HepG2 (cell line): ENCODE data around the gene EIF4H. TPM values are rescaled to one million over a fixed set of nuclear protein-coding genes. Genes with fewer than 3 reads are reported as not detected.

Experiments
- CEBPG ChIP-seq: IDR thresholded peaks from 2 replicates; pipeline ENCODE4 v1.6.1; 2016
- DPF2 ChIP-seq: sonication (generic); formaldehyde crosslinking; IDR thresholded peaks from 2 replicates; pipeline ENCODE4 v1.4.0; 2020; ENCODE audit warnings: mild to moderate bottlenecking, low read depth, missing genetic modification reagents, borderline replicate concordance
- HDAC1 ChIP-seq: sonication (generic); formaldehyde crosslinking; IDR thresholded peaks from 2 replicates; pipeline ENCODE4 v1.5.1; 2020; ENCODE audit warnings: mild to moderate bottlenecking, missing genetic modification reagents
- HOXA5 ChIP-seq: sonication (generic); formaldehyde crosslinking; IDR thresholded peaks from 2 replicates; pipeline ENCODE4 v1.4.0; 2020; ENCODE audit warnings: missing genetic modification reagents
- MAF1 ChIP-seq: sonication (generic); formaldehyde crosslinking; IDR thresholded peaks from 2 replicates; pipeline ENCODE4 v1.5.0; 2020; ENCODE audit warnings: missing genetic modification reagents, borderline replicate concordance
- PHF20 ChIP-seq: sonication (generic); formaldehyde crosslinking; IDR thresholded peaks from 2 replicates; pipeline ENCODE4 v1.5.0; 2020; ENCODE audit warnings: mild to moderate bottlenecking, missing genetic modification reagents
- ZMYM2 ChIP-seq: sonication (generic); formaldehyde crosslinking; IDR thresholded peaks from 2 replicates; pipeline ENCODE4 v1.8.0; 2022; ENCODE audit warnings: mild to moderate bottlenecking, missing genetic modification reagents
- ZNF780A ChIP-seq: sonication (generic); formaldehyde crosslinking; IDR thresholded peaks from 2 replicates; pipeline ENCODE4 v1.8.0; 2022; ENCODE audit warnings: mild to moderate bottlenecking, missing genetic modification reagents, moderate library complexity
- polyA plus RNA-seq, 8 experiments: library from polyadenylated mRNA; depleted of rRNA in 3 of 8; stranded (reverse) in 7 of 8; unstranded in 1 of 8; fragments of >200 nt; fragmentation: Illumina TruSeq in 4 of 8; extraction: Trizol in 4 of 8; gene quantifications; 2 replicates each; pipeline versions ENCODE4 v1.2.1 to v1.2.3, GENCODE V29; 2011 to 2016; ENCODE audit warnings: low read depth in 4 of 8, missing spikeins in 1 of 8, mixed read lengths in 1 of 8; ENCODE audit not compliant: insufficient read depth in 1 of 8
- total RNA-seq, 5 experiments: library from RNA; depleted of rRNA; stranded (reverse); fragments of >200 nt; fragmentation: Illumina TruSeq; extraction: Trizol; gene quantifications; 2 replicates each; pipeline ENCODE4 v1.2.3, GENCODE V29; 2016; ENCODE audit warnings: low read depth in 1 of 5
- TF ChIP-seq, protein P1 (sequence below): sonication (generic); formaldehyde crosslinking; IDR thresholded peaks from 2 replicates; pipeline ENCODE4 v1.5.0; 2020; ENCODE audit warnings: missing genetic modification reagents
- TF ChIP-seq, protein P2 (sequence below): IDR thresholded peaks from 2 replicates; pipeline ENCODE4 v1.4.0; 2020; ENCODE audit warnings: mild to moderate bottlenecking, missing genetic modification reagents
- TF ChIP-seq, protein P3 (sequence below): sonication (generic); formaldehyde crosslinking; IDR thresholded peaks from 2 replicates; pipeline ENCODE4 v1.5.0; 2020; ENCODE audit warnings: mild to moderate bottlenecking, missing genetic modification reagents, borderline replicate concordance
- TF ChIP-seq, protein P4 (sequence below): sonication (generic); formaldehyde crosslinking; IDR thresholded peaks from 2 replicates; pipeline ENCODE4 v1.4.0; 2020; ENCODE audit warnings: mild to moderate bottlenecking, missing genetic modification reagents
- TF ChIP-seq, protein P5 (sequence below): sonication (generic); formaldehyde crosslinking; IDR thresholded peaks from 2 replicates; pipeline ENCODE4 v1.8.0; 2022; ENCODE audit warnings: mild to moderate bottlenecking, missing genetic modification reagents; ENCODE audit not compliant: insufficient replicate concordance

Gene EIF4H
- total and polyA plus RNA-seq, 2 of the 13 experiments (the other 11 are each of a cell fraction or from before 2014, with no cell fraction given) = 232 to 321 TPM

DNA sequence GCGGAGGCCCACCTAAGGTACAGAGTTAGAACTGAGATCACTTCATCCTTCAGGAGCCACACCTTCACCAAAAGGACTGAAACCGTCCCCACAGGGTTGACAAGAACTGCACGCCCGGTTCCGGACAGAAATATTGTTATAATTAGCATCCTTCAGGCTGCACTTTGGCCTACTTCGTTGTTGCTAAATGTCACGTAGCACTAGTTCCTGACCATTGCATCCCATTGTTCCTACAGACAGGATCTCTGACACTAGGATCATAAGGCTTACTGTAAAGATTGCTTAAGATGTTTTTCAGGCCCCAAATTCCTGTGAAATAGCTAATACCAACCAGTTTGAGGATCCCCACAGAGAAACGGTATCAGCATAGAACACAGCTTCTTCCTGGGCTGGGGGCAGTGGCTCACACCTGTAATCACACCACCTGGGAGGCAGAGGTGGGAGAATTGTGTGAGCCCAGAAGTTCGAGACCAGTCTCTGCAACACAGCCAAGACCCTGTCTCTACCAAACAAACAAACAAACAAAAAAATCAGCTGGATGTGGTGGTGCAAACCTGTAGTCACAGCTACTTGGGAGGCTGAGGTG, 18.3 kb upstream of the EIF4H start (continued):
- TF ChIP-seq ZMYM2 = no peak
- no peak for TF ChIP-seq ZNF780A (CRISPR knock-in tag)
- TF ChIP-seq, protein P1, sequence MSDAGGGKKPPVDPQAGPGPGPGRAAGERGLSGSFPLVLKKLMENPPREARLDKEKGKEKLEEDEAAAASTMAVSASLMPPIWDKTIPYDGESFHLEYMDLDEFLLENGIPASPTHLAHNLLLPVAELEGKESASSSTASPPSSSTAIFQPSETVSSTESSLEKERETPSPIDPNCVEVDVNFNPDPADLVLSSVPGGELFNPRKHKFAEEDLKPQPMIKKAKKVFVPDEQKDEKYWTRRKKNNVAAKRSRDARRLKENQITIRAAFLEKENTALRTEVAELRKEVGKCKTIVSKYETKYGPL = no peak
- TF ChIP-seq, protein P2, sequence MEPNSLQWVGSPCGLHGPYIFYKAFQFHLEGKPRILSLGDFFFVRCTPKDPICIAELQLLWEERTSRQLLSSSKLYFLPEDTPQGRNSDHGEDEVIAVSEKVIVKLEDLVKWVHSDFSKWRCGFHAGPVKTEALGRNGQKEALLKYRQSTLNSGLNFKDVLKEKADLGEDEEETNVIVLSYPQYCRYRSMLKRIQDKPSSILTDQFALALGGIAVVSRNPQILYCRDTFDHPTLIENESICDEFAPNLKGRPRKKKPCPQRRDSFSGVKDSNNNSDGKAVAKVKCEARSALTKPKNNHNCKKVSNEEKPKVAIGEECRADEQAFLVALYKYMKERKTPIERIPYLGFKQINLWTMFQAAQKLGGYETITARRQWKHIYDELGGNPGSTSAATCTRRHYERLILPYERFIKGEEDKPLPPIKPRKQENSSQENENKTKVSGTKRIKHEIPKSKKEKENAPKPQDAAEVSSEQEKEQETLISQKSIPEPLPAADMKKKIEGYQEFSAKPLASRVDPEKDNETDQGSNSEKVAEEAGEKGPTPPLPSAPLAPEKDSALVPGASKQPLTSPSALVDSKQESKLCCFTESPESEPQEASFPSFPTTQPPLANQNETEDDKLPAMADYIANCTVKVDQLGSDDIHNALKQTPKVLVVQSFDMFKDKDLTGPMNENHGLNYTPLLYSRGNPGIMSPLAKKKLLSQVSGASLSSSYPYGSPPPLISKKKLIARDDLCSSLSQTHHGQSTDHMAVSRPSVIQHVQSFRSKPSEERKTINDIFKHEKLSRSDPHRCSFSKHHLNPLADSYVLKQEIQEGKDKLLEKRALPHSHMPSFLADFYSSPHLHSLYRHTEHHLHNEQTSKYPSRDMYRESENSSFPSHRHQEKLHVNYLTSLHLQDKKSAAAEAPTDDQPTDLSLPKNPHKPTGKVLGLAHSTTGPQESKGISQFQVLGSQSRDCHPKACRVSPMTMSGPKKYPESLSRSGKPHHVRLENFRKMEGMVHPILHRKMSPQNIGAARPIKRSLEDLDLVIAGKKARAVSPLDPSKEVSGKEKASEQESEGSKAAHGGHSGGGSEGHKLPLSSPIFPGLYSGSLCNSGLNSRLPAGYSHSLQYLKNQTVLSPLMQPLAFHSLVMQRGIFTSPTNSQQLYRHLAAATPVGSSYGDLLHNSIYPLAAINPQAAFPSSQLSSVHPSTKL (CRISPR knock-in tag) = peak; percentile 33; the same call in 1 of the 2 replicates
- TF ChIP-seq HDAC1 (CRISPR knock-in tag) = no peak
- no peak for TF ChIP-seq DPF2 (CRISPR knock-in tag)
- peak; percentile 56 for TF ChIP-seq CEBPG (CRISPR knock-in tag)
- TF ChIP-seq MAF1 = no peak
- TF ChIP-seq, protein P3, sequence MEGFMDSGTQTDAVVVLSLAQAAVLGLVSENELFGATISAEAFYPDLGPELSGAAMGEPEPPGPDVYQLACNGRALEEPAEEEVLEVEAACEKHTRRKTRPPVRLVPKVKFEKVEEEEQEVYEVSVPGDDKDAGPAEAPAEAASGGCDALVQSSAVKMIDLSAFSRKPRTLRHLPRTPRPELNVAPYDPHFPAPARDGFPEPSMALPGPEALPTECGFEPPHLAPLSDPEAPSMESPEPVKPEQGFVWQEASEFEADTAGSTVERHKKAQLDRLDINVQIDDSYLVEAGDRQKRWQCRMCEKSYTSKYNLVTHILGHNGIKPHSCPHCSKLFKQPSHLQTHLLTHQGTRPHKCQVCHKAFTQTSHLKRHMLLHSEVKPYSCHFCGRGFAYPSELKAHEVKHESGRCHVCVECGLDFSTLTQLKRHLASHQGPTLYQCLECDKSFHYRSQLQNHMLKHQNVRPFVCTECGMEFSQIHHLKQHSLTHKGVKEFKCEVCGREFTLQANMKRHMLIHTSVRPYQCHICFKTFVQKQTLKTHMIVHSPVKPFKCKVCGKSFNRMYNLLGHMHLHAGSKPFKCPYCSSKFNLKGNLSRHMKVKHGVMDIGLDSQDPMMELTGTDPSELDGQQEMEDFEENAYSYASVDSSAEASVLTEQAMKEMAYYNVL (CRISPR knock-in tag) = no peak
- TF ChIP-seq PHF20 (CRISPR knock-in tag) = no peak
- TF ChIP-seq, protein P4, sequence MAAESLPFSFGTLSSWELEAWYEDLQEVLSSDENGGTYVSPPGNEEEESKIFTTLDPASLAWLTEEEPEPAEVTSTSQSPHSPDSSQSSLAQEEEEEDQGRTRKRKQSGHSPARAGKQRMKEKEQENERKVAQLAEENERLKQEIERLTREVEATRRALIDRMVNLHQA = no peak
- no peak for TF ChIP-seq HOXA5
- TF ChIP-seq, protein P5, sequence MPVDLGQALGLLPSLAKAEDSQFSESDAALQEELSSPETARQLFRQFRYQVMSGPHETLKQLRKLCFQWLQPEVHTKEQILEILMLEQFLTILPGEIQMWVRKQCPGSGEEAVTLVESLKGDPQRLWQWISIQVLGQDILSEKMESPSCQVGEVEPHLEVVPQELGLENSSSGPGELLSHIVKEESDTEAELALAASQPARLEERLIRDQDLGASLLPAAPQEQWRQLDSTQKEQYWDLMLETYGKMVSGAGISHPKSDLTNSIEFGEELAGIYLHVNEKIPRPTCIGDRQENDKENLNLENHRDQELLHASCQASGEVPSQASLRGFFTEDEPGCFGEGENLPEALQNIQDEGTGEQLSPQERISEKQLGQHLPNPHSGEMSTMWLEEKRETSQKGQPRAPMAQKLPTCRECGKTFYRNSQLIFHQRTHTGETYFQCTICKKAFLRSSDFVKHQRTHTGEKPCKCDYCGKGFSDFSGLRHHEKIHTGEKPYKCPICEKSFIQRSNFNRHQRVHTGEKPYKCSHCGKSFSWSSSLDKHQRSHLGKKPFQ (CRISPR knock-in tag) = peak; percentile 96
